Loucy (cell line): ENCODE measurements around the gene OR2Y1.
A peak's percentile ranks its signal among the peaks of the same experiment; 100 is the strongest.
"Not testable (repeated sequence)": the region's sequence is repeated elsewhere in the genome, so short reads cannot be mapped to it uniquely, and the experiment has no call there.

ENCODE experiments used
- H2AFZ ChIP-seq: fragments of 200-600 bp; sonication (generic); 2 replicates; pipeline ENCODE4 v1.6.0; 2016; ENCODE audit warnings: antibody characterized with exemption, mild to moderate bottlenecking, low read length, moderate library complexity
- H3F3A ChIP-seq: fragments of 200-600 bp; 2 replicates; pipeline ENCODE4 v1.6.0; 2016; ENCODE audit warnings: antibody characterized with exemption, low read depth, mild to moderate bottlenecking
- H3K27me3 ChIP-seq: fragments of 200-600 bp; sonication (generic); 2 replicates; pipeline ENCODE4 v1.6.1; 2014; ENCODE audit warnings: low read length, mild to moderate bottlenecking; ENCODE audit not compliant: insufficient read depth, poor library complexity, severe bottlenecking
- H3K36me3 ChIP-seq: fragments of 200-600 bp; sonication (generic); 2 replicates; pipeline ENCODE4 v1.6.1; 2016; ENCODE audit warnings: low read length; ENCODE audit not compliant: insufficient read depth
- H3K4me1 ChIP-seq: fragments of 200-600 bp; sonication (generic); 2 replicates; pipeline ENCODE4 v1.5.1; 2014; ENCODE audit warnings: low read length, mild to moderate bottlenecking; ENCODE audit not compliant: insufficient read depth, poor library complexity, severe bottlenecking
- H3K4me2 ChIP-seq: fragments of 200-600 bp; sonication (generic); 2 replicates; pipeline ENCODE4 v1.6.0; 2014; ENCODE audit warnings: antibody characterized with exemption, low read length, low read depth, mild to moderate bottlenecking; ENCODE audit not compliant: poor library complexity, severe bottlenecking
- H3K4me3 ChIP-seq: fragments of 200-600 bp; sonication (generic); 2 replicates; pipeline ENCODE4 v1.5.1; 2014; ENCODE audit warnings: low read length, mild to moderate bottlenecking, mixed read lengths; ENCODE audit not compliant: poor library complexity, severe bottlenecking
- H3K79me2 ChIP-seq: fragments of 200-600 bp; sonication (generic); 2 replicates; pipeline ENCODE4 v1.6.1; 2014; ENCODE audit warnings: low read length; ENCODE audit not compliant: insufficient read depth
- H3K9ac ChIP-seq: fragments of 200-600 bp; sonication (generic); 2 replicates; pipeline ENCODE4 v1.6.0; 2014; ENCODE audit warnings: mild to moderate bottlenecking, low read depth, low read length, moderate library complexity; ENCODE audit not compliant: poor library complexity, severe bottlenecking
- H3K9me2 ChIP-seq: fragments of 200-600 bp; sonication (generic); replicated peaks from 2 replicates; pipeline ENCODE4 v1.6.1; 2016; ENCODE audit warnings: low read depth, low read length, mixed read lengths
- H3K9me3 ChIP-seq: fragments of 200-600 bp; sonication (generic); 2 replicates; pipeline ENCODE4 v1.6.1; 2014; ENCODE audit warnings: mild to moderate bottlenecking, antibody characterized with exemption, low read length, low read depth; ENCODE audit not compliant: insufficient read depth
- H4K20me1 ChIP-seq: fragments of 200-600 bp; sonication (generic); 2 replicates; pipeline ENCODE4 v1.6.0; 2014; ENCODE audit warnings: antibody characterized with exemption, low read length, mild to moderate bottlenecking; ENCODE audit not compliant: insufficient read depth, poor library complexity, severe bottlenecking
- CTCF ChIP-seq: fragments of 200-600 bp; sonication (generic); conservative IDR thresholded peaks from 2 replicates; pipeline ENCODE4 v1.5.1; 2014; ENCODE audit warnings: mild to moderate bottlenecking, antibody characterized with exemption, low read length
- EZH2phosphoT487 ChIP-seq: fragments of 200-600 bp; IDR thresholded peaks from 2 replicates; pipeline ENCODE4 v1.6.1; 2018; ENCODE audit warnings: antibody characterized with exemption, mild to moderate bottlenecking, moderate library complexity, borderline replicate concordance

Gene OR2Y1

GRCh38 chr5:180784497-180785097 is 44.7 kb upstream of the OR2Y1 start:
- Histone ChIP-seq H3K4me2 (no peak overlapping the region), H3K4me1 (no peaks in the 10 kb centered on the region), H3K9me2 (no peaks in the 10 kb centered on the region), H3F3A (no peaks in the 10 kb centered on the region), H3K9me3 (no peaks in the 10 kb centered on the region), H3K27me3 (no peaks in the 10 kb centered on the region), H3K4me3 (no peak overlapping the region), H2AFZ (no peak overlapping the region), H3K36me3 (no peaks in the 10 kb centered on the region; the same call in 1 of the 2 replicates), H4K20me1 (no peaks in the 10 kb centered on the region), H3K79me2 (no peaks in the 10 kb centered on the region), H3K9ac (no peak overlapping the region)
- TF ChIP-seq EZH2phosphoT487 (no peak), CTCF (peak; percentile 48)

GRCh38 chr5:180783340-180784052 is 43.6 kb upstream of the OR2Y1 start:
- H3K9me3 ChIP-seq, result no peaks in the 10 kb centered on the region
- H3K4me2 ChIP-seq, result no peak overlapping the region
- no peak overlapping the region for H3K9ac ChIP-seq
- no peak overlapping the region for H2AFZ ChIP-seq
- no peak overlapping the region for H3K4me3 ChIP-seq
- no peaks in the 10 kb centered on the region for H3K27me3 ChIP-seq
- no peaks in the 10 kb centered on the region for H4K20me1 ChIP-seq
- H3K79me2 ChIP-seq, result no peaks in the 10 kb centered on the region
- no peaks in the 10 kb centered on the region for H3K9me2 ChIP-seq
- no peaks in the 10 kb centered on the region for H3F3A ChIP-seq
- no peaks in the 10 kb centered on the region for H3K36me3 ChIP-seq
- H3K4me1 ChIP-seq, result no peaks in the 10 kb centered on the region
- TF ChIP-seq CTCF, result no peak
- TF ChIP-seq EZH2phosphoT487, result no peak

GRCh38 chr5:180782748-180783147 is 42.9 kb upstream of the OR2Y1 start:
- Histone ChIP-seq H3K79me2 (no peaks in the 10 kb centered on the region), H3K4me2 (no peak overlapping the region), H3K4me3 (no peak overlapping the region), H3K9me2 (no peaks in the 10 kb centered on the region), H3K27me3 (no peaks in the 10 kb centered on the region), H2AFZ (no peak overlapping the region), H3K9me3 (no peaks in the 10 kb centered on the region), H3K36me3 (no peaks in the 10 kb centered on the region), H3K9ac (no peak overlapping the region), H3K4me1 (no peaks in the 10 kb centered on the region), H3F3A (no peaks in the 10 kb centered on the region), H4K20me1 (no peaks in the 10 kb centered on the region)
- no peak for TF ChIP-seq EZH2phosphoT487

GRCh38 chr5:180781900-180782326 is 42.1 kb upstream of the OR2Y1 start:
- not testable (repeated sequence) for H3K9me2 ChIP-seq, H3K4me1 ChIP-seq, H3K4me3 ChIP-seq, H2AFZ ChIP-seq, H3K36me3 ChIP-seq, H4K20me1 ChIP-seq, H3K9me3 ChIP-seq, H3F3A ChIP-seq, H3K79me2 ChIP-seq, H3K9ac ChIP-seq, H3K27me3 ChIP-seq, H3K4me2 ChIP-seq
